ENCODE results near the gene ALDH3B2. TPM values are rescaled to one million over a fixed set of nuclear protein-coding genes. Genes with fewer than 3 reads are reported as not detected.

The ALDH3B2 gene
- total and polyA plus RNA-seq, 4 donors: 0.05 TPM; not detected in 3

- 71 to 79% methylated on average over 12 of the region's 12 CpGs for WGBS, 2 donors
- no peak overlapping the region for H3K4me3 ChIP-seq (ENCODE audit: low read length in 2 of 2)
- H3K9me3 ChIP-seq (ENCODE audit: control insufficient read depth, low read length): no peaks in the 10 kb centered on the region
- DNase-seq (peak; percentile 44 to 50), ATAC-seq (ENCODE audit: low FRiP score) (no peak)
- no peaks in the 10 kb centered on the region for H3K4me1 ChIP-seq (ENCODE audit: control insufficient read depth in 1 of 2, insufficient read depth in 2 of 2, low read length in 2 of 2)
- no peaks in the 10 kb centered on the region for H3K27me3 ChIP-seq (ENCODE audit: control insufficient read depth in 1 of 2, insufficient read depth in 2 of 2, low read length in 1 of 2)
- intact Hi-C loops (cut with DNase I): no loop called here
- H3K27ac ChIP-seq (ENCODE audit: low read depth in 1 of 2, low read length in 2 of 2): no peak overlapping the region
- H3K36me3 ChIP-seq (ENCODE audit: control insufficient read depth in 1 of 2, insufficient read depth in 2 of 2, low read length in 1 of 2): no peaks in the 10 kb centered on the region
Observed at GRCh38 chr11:67648796-67649613, 25.4 kb downstream of the ALDH3B2 start.

GRCh38 chr11:67648140-67648795, 26.2 kb downstream of the ALDH3B2 start:
- intact Hi-C loops (cut with DNase I): no loop called here
- H3K4me3 ChIP-seq (ENCODE audit: low read length in 2 of 2): no peak overlapping the region
- peak; percentile 38 to 69 for DNase-seq
- H3K9me3 ChIP-seq (ENCODE audit: control insufficient read depth, low read length): no peaks in the 10 kb centered on the region
- WGBS, 2 donors: 72 to 85% methylated on average over 12 of the region's 12 CpGs
- ATAC-seq (ENCODE audit: low FRiP score): no peak
- H3K27me3 ChIP-seq (ENCODE audit: control insufficient read depth in 1 of 2, insufficient read depth in 2 of 2, low read length in 1 of 2): no peaks in the 10 kb centered on the region
- no peaks in the 10 kb centered on the region for H3K36me3 ChIP-seq (ENCODE audit: control insufficient read depth in 1 of 2, insufficient read depth in 2 of 2, low read length in 1 of 2)
- H3K4me1 ChIP-seq (ENCODE audit: control insufficient read depth in 1 of 2, insufficient read depth in 2 of 2, low read length in 2 of 2): no peaks in the 10 kb centered on the region
- no peak overlapping the region for H3K27ac ChIP-seq (ENCODE audit: low read depth in 1 of 2, low read length in 2 of 2)

- no peaks in the 10 kb centered on the region for H3K27me3 ChIP-seq (ENCODE audit: control insufficient read depth in 1 of 2, insufficient read depth in 2 of 2, low read length in 1 of 2)
- intact Hi-C loops (cut with DNase I): no loop called here
- DNase-seq (peak in 1 of 2 donors; percentile 64), ATAC-seq (ENCODE audit: low FRiP score) (no peak)
- H3K9me3 ChIP-seq (ENCODE audit: control insufficient read depth, low read length): no peaks in the 10 kb centered on the region
- no peak overlapping the region for H3K4me3 ChIP-seq (ENCODE audit: low read length in 2 of 2)
- H3K4me1 ChIP-seq (ENCODE audit: control insufficient read depth in 1 of 2, insufficient read depth in 2 of 2, low read length in 2 of 2): no peaks in the 10 kb centered on the region
- no peaks in the 10 kb centered on the region for H3K36me3 ChIP-seq (ENCODE audit: control insufficient read depth in 1 of 2, insufficient read depth in 2 of 2, low read length in 1 of 2)
- H3K27ac ChIP-seq (ENCODE audit: low read depth in 1 of 2, low read length in 2 of 2): no peak overlapping the region
- 66 to 78% methylated on average over 13 to 15 of the region's 15 CpGs for WGBS, 2 donors
Observed at GRCh38 chr11:67647471-67647870, 27.0 kb downstream of the ALDH3B2 start.

- intact Hi-C loops (cut with DNase I): no loop called here
- no peaks in the 10 kb centered on the region for H3K4me1 ChIP-seq (ENCODE audit: control insufficient read depth in 1 of 2, insufficient read depth in 2 of 2, low read length in 2 of 2)
- H3K36me3 ChIP-seq (ENCODE audit: control insufficient read depth in 1 of 2, insufficient read depth in 2 of 2, low read length in 1 of 2): no peaks in the 10 kb centered on the region
- H3K9me3 ChIP-seq (ENCODE audit: control insufficient read depth, low read length): no peaks in the 10 kb centered on the region
- H3K4me3 ChIP-seq (ENCODE audit: low read length in 2 of 2): no peak overlapping the region
- no peaks in the 10 kb centered on the region for H3K27me3 ChIP-seq (ENCODE audit: control insufficient read depth in 1 of 2, insufficient read depth in 2 of 2, low read length in 1 of 2)
- no peak overlapping the region for H3K27ac ChIP-seq (ENCODE audit: low read depth in 1 of 2, low read length in 2 of 2)
- DNase-seq: peak; percentile 48 to 57
- 77 to 83% methylated on average over 22 to 24 of the region's 24 CpGs for WGBS, 2 donors
- no peak for ATAC-seq (ENCODE audit: low FRiP score)
Observed at GRCh38 chr11:67646535-67647336, 27.7 kb downstream of the ALDH3B2 start.

GRCh38 chr11:67645521-67646461, 28.6 kb downstream of the ALDH3B2 start:
- WGBS, 2 donors: 80 to 85% methylated on average over 22 to 24 of the region's 24 CpGs

GRCh38 chr11:67644472-67645418, 29.7 kb downstream of the ALDH3B2 start:
- Histone ChIP-seq H3K27ac (ENCODE audit: low read depth in 1 of 2, low read length in 2 of 2) (no peak overlapping the region), H3K36me3 (ENCODE audit: control insufficient read depth in 1 of 2, insufficient read depth in 2 of 2, low read length in 1 of 2) (no peaks in the 10 kb centered on the region), H3K9me3 (ENCODE audit: control insufficient read depth, low read length) (no peaks in the 10 kb centered on the region), H3K4me3 (ENCODE audit: low read length in 2 of 2) (no peak overlapping the region), H3K27me3 (ENCODE audit: control insufficient read depth in 1 of 2, insufficient read depth in 2 of 2, low read length in 1 of 2) (no peaks in the 10 kb centered on the region), H3K4me1 (ENCODE audit: control insufficient read depth in 1 of 2, insufficient read depth in 2 of 2, low read length in 2 of 2) (no peaks in the 10 kb centered on the region)
- ATAC-seq (ENCODE audit: low FRiP score) (no peak), DNase-seq (peak; percentile 43 to 63)
- intact Hi-C loops (cut with DNase I): no loop called here
- 91 to 92% methylated on average over 22 of the region's 22 CpGs for WGBS, 2 donors

More at GRCh38 chr11:67645521-67646461, 28.6 kb downstream of the ALDH3B2 start:
- Histone ChIP-seq H3K27me3 (ENCODE audit: control insufficient read depth in 1 of 2, insufficient read depth in 2 of 2, low read length in 1 of 2) (no peaks in the 10 kb centered on the region), H3K36me3 (ENCODE audit: control insufficient read depth in 1 of 2, insufficient read depth in 2 of 2, low read length in 1 of 2) (no peaks in the 10 kb centered on the region), H3K4me3 (ENCODE audit: low read length in 2 of 2) (no peak overlapping the region), H3K27ac (ENCODE audit: low read depth in 1 of 2, low read length in 2 of 2) (no peak overlapping the region), H3K4me1 (ENCODE audit: control insufficient read depth in 1 of 2, insufficient read depth in 2 of 2, low read length in 2 of 2) (no peaks in the 10 kb centered on the region), H3K9me3 (ENCODE audit: control insufficient read depth, low read length) (no peaks in the 10 kb centered on the region)
- DNase-seq (peak in 1 of 2 donors; percentile 62), ATAC-seq (ENCODE audit: low FRiP score) (no peak)
- intact Hi-C loops (cut with DNase I): no loop called here

- H3K4me3 ChIP-seq (ENCODE audit: low read length in 2 of 2): no peak overlapping the region
- ATAC-seq (ENCODE audit: low FRiP score) (no peak), DNase-seq (peak in 1 of 2 donors; percentile 13)
- H3K27me3 ChIP-seq (ENCODE audit: control insufficient read depth in 1 of 2, insufficient read depth in 2 of 2, low read length in 1 of 2): no peaks in the 10 kb centered on the region
- H3K36me3 ChIP-seq (ENCODE audit: control insufficient read depth in 1 of 2, insufficient read depth in 2 of 2, low read length in 1 of 2): no peaks in the 10 kb centered on the region
- intact Hi-C loops (cut with DNase I): no loop called here
- no peaks in the 10 kb centered on the region for H3K4me1 ChIP-seq (ENCODE audit: control insufficient read depth in 1 of 2, insufficient read depth in 2 of 2, low read length in 2 of 2)
- H3K9me3 ChIP-seq (ENCODE audit: control insufficient read depth, low read length): no peaks in the 10 kb centered on the region
- H3K27ac ChIP-seq (ENCODE audit: low read depth in 1 of 2, low read length in 2 of 2): no peak overlapping the region
- WGBS, 2 donors: 90 to 91% methylated on average over 5 of the region's 5 CpGs
Observed at GRCh38 chr11:67644042-67644441, 30.4 kb downstream of the ALDH3B2 start.

Data from aorta (tissue), 5 donors.